GM19372 (cell line): Measurements from ENCODE around the gene PCNX2.
"Not testable (repeated sequence)": the region's sequence is repeated elsewhere in the genome, so short reads cannot be mapped to it uniquely, and the experiment has no call there.

ENCODE experiments used
- ATAC-seq: cut with Tn5 transposase; IDR thresholded peaks from one replicate; pipeline ENCODE4 v1.9.1; 2021; ENCODE audit warnings: mild to moderate bottlenecking, low read depth, moderate library complexity; ENCODE audit not compliant: unreplicated experiment

The PCNX2 gene

GRCh38 chr1:233229288-233229687 lies 66.2 kb downstream of the PCNX2 start:
- ATAC-seq: no peak

GRCh38 chr1:233227930-233228465 lies 67.5 kb downstream of the PCNX2 start:
- no peak for ATAC-seq

GRCh38 chr1:233224311-233224710 lies 71.2 kb downstream of the PCNX2 start:
- ATAC-seq: no peak

GRCh38 chr1:233217832-233218231 lies 77.7 kb downstream of the PCNX2 start:
- no peak for ATAC-seq

- no peak for ATAC-seq
Measured at GRCh38 chr1:233216009-233216408, 79.5 kb downstream of the PCNX2 start.

- no peak for ATAC-seq
Measured at GRCh38 chr1:233215135-233215760, 80.3 kb downstream of the PCNX2 start.

- ATAC-seq: no peak
Measured at GRCh38 chr1:233211595-233211994, 83.9 kb downstream of the PCNX2 start.

GRCh38 chr1:233211106-233211505 lies 84.4 kb downstream of the PCNX2 start:
- ATAC-seq: no peak

- ATAC-seq: no peak
Measured at GRCh38 chr1:233209481-233209880, 86.0 kb downstream of the PCNX2 start.

- no peak for ATAC-seq
Measured at GRCh38 chr1:233208687-233209086, 86.8 kb downstream of the PCNX2 start.

- no peak for ATAC-seq
Measured at GRCh38 chr1:233197940-233198339, 97.6 kb downstream of the PCNX2 start.

- no peak for ATAC-seq
Measured at GRCh38 chr1:233193741-233194140, 101.8 kb downstream of the PCNX2 start.

- ATAC-seq: no peak
Measured at GRCh38 chr1:233190987-233191386, 104.5 kb downstream of the PCNX2 start.

GRCh38 chr1:233189526-233189925 lies 106.0 kb downstream of the PCNX2 start:
- no peak for ATAC-seq

- ATAC-seq: no peak
Measured at GRCh38 chr1:233188061-233188460, 107.5 kb downstream of the PCNX2 start.

- no peak for ATAC-seq
Measured at GRCh38 chr1:233183226-233184020, 112.1 kb downstream of the PCNX2 start.

- ATAC-seq: no peak
Measured at GRCh38 chr1:233182587-233182986, 112.9 kb downstream of the PCNX2 start.

GRCh38 chr1:233180641-233181364 lies 114.7 kb downstream of the PCNX2 start:
- no peak for ATAC-seq

- ATAC-seq: not testable (repeated sequence)
Measured at GRCh38 chr1:233179638-233180037, 115.9 kb downstream of the PCNX2 start.

- ATAC-seq: no peak
Measured at GRCh38 chr1:233172201-233172600, 123.3 kb downstream of the PCNX2 start.

GRCh38 chr1:233170741-233171140 lies 124.8 kb downstream of the PCNX2 start:
- ATAC-seq: no peak
